OCI-M1 (cell line): Measurements from ENCODE around the gene ARHGAP4.

Source experiments
- DNase-seq: peaks from one replicate; lab custom pipeline; 2025; lab: John Stamatoyannopoulos, UW

ARHGAP4 gene

GRCh38 chrX:153927672-153927921 is 1.5 kb upstream of the ARHGAP4 start:
- DNase-seq = no peak

DNA sequence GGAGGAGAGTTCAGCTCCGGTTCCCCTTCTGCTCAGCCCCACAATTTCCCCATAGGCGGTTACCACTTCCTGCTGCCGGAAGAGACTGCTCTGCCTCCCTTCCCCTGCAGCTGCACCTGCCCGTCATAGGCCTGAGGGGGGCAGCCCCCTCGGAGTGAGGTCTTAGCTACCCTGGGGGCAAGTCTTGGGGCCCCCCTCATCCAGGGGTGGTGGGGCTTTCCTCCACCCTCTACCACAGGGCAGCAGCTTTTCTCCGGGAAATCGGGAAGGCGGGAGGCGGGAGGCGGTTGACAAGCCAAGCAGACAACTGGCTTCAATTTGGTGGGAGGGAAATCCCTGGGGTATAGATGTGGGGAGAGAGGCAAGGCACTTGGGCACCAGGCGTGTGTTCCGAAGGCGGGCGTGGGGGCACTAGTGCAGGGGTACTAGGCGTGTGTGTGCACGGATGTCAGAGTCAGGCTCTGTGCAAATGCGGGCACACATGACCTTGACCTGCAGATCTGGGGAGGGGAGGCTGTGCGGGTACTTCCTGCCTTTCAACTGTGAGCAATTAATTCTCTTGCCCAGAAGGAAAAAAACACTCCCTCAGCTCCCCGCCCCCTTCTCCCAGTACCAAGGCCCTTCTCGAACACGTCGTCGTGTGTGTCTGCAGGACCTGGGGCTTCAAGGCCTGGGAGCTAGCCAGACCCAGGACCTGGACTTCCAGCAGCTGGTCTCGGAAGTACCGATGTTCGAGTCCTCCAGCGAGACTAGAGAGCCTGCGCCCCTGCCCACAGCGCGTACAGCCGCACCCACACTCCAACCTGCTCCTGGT is 1.0 kb upstream of the ARHGAP4 start:
- DNase-seq = peak; percentile 94

DNA sequence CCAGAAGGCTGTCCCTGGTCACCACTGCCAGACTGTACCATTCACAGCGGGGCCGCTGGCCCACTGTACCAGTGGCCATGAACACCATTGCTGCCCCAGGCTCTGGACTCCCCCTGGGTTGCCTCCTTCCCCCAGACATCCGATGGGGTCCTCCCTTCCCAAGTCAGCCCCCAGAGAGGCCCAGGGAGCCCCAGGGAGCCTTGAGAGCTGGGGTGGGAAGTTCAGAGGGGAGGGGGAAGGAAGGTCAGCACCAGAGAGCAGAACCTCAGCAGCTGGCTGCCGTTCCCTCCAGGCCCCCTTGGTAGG is 441 bp upstream of the ARHGAP4 start:
- no peak for DNase-seq

- peak; percentile 71 for DNase-seq
These were observed 701 bp downstream of the ARHGAP4 start for GRCh38 chrX:153925387-153925738.

- DNase-seq = peak; percentile 72
These were observed 1.8 kb downstream of the ARHGAP4 start for GRCh38 chrX:153924149-153924861.

GRCh38 chrX:153922932-153923857 is 2.9 kb downstream of the ARHGAP4 start:
- DNase-seq = no peak

DNA sequence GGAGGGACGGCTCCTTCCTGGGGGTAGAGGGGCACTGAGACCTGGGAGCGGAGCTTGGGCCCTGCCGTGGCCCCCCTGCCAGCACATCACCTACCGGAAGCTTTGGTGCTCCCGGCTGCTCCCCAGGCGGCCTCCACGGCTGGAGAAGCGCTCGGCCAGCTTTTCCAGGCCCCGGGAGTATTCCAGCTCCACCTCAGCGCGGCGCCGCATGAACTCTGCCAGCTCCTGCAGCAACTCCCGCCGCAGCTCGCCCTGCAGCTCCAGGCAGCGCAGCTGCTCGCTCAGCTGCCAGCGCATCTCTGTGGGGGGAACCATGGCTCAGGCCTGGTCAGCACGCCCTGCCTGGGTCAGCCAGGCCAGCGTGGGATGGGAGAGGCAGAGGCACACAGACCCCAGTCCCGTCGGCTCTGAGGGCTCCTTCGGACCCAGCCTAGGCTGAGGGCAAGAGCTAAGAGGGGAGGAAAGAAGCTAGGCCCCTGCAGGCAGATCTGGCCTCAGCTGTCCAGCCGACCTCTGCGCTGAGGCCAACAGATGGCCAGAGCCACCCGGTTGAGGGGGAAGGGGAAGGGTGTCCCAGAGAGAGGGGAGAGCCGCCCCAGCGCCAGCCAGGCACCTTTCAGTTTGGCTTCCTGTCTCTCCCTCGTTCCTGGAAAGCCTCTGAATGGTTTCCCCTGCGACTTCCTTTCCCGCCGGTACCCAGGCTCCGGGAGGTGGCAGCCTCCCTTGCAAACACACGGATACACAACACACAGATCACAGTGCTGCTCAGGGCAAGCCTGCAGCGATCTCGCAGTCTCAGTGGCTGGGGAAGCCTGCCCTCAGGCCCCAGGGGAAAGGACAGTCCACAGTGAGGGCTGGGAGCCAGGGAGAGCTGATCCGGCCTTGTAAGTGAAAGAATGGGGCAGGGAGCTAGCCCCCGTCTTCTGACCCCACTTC is 4.3 kb downstream of the ARHGAP4 start:
- DNase-seq = no peak

- no peak for DNase-seq
These were observed 5.0 kb downstream of the ARHGAP4 start for GRCh38 chrX:153921070-153921469.

GRCh38 chrX:153920546-153920945 is 5.5 kb downstream of the ARHGAP4 start:
- DNase-seq = no peak

DNA sequence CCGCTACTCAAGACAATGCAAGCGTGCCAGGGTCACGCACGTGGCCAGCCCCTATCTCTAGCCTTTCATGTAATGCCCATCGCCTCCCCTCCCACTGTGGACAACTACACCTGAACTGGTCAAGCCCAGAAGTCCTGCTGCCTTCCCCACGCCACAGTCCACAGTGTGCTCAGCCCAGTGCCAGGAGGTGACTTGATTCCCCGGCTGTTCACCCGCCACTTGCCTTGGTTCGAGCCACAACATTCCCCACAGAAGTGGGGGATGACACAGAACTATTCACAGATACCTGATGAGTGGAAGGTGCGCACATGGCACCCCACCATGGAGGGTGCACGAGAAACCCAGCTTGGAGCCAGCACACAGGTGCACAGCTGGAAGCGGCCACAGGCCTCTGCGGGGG is 6.8 kb downstream of the ARHGAP4 start:
- DNase-seq = no peak

- DNase-seq = no peak
These were observed 8.2 kb downstream of the ARHGAP4 start for GRCh38 chrX:153917869-153918268.

GRCh38 chrX:153913701-153914100 is 12.4 kb downstream of the ARHGAP4 start:
- DNase-seq = no peak

DNA sequence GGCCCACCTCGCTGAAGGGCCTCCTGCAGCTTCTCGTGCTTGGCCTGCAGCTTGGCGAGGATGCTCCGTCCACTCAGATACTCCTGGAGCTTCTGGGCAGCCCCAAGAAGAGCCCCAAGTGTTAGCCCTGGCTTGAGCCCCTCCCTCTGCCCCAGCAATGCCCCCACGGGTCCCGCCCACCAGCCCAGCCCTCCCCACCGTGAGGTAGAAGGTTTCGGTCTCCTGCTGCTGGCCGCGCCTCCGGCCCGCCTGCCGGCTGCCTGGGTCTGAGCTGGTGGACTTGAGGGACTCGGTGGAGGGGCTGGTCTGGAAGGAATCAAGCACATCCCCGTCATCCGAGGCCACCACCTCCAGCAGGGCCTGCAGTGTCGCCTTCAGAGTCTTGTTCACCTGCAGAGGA is 12.9 kb downstream of the ARHGAP4 start:
- no peak for DNase-seq

DNA sequence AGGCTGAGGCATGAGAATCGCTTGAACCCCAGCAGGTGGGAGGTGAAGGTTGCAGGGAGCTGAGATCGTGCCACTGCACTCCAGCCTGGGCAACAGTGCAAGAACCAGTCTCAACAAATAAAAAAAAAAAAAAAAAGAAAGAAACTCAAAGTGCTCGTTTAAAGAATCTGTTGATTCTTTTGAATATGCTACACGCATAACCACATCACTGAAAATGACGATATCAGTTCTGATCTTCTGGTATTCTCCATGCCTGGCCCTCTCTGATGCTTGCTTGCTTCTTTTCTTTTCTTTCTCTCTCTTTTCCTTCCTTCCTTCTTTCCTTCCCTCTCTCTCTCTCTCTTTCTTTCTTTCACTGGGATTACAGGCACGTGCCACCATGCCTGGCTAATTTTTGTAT is 14.3 kb downstream of the ARHGAP4 start:
- no peak for DNase-seq

- DNase-seq = no peak
These were observed 15.6 kb downstream of the ARHGAP4 start for GRCh38 chrX:153910446-153910845.

DNA sequence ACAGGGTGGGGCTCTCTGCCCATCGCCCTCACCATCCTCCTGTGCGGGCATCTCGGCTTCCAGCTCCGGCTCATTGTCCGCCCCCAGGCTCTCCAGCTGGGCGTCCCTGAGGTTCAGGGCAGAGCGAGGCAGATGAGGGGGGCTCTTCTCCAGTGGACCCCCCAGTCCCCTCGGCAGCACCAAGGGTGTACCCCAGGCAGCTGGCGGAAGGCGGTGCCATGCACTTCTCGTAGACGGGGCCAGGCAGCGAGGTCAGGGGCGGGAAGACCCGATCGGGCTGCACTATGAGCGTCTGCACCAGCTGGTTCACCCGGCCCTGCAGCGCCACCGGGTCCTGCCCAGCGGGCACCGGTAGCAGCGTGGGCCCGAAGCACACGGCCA is 16.1 kb downstream of the ARHGAP4 start:
- no peak for DNase-seq

DNA sequence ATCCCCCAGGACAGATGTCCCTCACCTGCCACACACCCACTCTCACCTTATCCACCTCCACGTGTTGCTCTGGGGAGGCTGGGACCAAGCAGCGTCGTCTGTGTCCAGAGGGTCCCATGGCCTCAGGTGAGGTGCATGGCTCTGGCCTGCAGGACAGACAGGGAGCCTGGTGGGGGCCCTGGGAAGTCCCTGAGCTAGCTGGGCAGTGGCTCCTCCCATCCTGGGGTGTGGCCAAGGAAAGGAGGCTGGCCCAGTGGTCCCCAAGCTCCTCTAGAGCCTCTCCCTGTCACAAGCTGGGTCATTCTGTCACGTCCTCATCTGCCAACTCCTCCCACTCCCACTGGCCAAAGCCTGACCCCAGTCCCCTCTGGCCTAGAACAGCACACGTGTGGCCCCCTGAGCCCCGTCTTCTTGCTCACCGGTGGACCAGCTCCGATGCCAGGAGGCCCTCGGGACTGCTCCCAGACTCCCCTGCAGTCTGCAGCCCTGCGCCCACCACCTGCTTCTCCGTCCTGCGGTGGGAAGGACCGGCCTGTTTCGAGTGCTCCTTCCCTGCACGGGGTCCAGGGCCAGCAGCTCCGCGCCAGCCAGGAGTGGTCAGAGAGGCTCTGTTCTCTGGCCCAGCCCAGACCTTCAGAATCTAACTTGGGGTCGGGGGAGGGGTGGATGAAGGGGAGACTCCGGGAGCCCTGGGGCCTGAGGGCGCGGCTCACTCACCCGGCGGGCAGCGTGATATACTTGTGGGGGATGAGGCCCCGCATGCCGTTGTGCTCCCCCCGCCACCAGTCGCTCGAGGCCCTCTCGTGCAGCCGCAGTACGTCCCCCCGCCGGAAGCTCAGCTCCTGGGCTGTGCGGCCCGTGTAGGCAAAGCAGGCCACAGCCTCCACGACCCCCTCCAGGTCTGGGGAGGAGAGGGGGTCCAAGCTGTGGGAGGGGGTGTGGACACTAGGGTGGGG is 16.8 kb downstream of the ARHGAP4 start:
- peak; percentile 39 for DNase-seq

DNA sequence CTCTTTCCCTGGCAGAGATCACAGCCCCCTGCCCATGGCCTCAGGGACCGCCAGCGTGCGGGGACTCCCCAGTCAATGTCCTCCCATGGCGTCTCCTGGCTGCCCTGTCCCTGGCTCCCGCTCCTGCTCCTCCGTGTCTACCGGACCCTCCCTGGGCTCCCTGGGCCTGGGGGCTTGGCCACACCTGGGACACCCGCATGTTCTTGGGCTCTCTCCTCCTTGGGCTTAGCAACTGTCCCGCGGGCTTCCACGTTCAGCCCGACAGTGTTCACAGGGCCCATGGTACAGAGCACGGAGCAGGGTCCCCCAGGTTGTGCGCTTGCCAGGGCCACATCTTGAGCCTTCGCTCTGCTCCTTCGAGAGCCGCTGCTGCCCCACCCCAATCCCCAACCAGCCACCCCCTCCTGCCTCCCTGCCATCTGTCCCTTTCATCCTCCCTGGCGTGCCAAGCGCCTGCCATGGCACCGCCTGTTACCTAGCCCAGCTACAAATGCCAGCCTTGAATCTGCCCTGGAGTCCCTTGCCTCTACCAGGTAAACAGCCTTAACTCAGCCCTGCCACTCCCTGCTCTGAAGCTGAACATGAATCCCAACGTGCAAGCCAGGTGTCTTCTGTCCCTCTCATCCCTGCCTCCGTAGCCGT is 17.7 kb downstream of the ARHGAP4 start:
- no peak for DNase-seq

DNA sequence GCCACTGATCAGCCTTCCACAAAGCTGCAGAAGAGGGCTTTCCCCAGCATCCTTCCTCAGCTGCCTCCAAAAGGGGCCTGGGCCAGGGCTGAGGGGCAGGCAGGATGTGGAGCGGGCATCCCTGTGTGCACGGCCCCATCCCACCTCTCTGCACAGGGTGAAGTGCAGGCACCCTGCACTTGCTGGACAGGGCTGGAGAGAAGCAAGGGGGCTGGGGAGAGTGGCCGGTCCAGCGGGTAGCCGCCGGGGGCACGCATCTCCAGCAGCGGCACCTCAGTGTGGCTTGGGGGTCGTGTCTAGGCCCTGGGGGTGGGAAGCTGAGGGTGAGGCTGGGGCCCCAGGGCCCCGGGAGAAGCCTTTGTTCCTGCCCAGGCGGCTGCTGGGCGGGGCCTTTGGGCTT is 18.6 kb downstream of the ARHGAP4 start:
- DNase-seq = no peak
